Right cardiac atrium (tissue), 5 donors: ENCODE measurements around the gene LETM1. TPM values are rescaled to one million over a fixed set of nuclear protein-coding genes. Genes with fewer than 3 reads are reported as not detected.

Source experiments
- ATAC-seq, 2 donors: fragments of 200-7000 bp; cut with Tn5 transposase; one replicate each; pipeline versions ENCODE4 v1.8.0 to v1.9.1; 2020; ENCODE audit warnings: moderate library complexity in 2 of 2, mild to moderate bottlenecking in 1 of 2
- DNase-seq, 3 donors: peaks; one replicate each; pipeline ENCODE4 v3.0.0-alpha.2; 2020
- H3K27ac ChIP-seq: one replicate; pipeline ENCODE4 v1.5.1; 2013; ENCODE audit warnings: mild to moderate bottlenecking, low read length, control low read depth, moderate library complexity
- H3K27me3 ChIP-seq: one replicate; pipeline ENCODE4 v1.6.1; 2013; ENCODE audit not compliant: control insufficient read depth, insufficient read depth
- H3K4me1 ChIP-seq: one replicate; pipeline ENCODE4 v1.6.1; 2013; ENCODE audit warnings: low read length; ENCODE audit not compliant: control insufficient read depth, insufficient read depth
- H3K4me3 ChIP-seq: one replicate; pipeline ENCODE4 v1.5.1; 2013; ENCODE audit warnings: low read length, control low read depth
- H3K9me3 ChIP-seq: one replicate; pipeline ENCODE4 v1.6.1; 2013; ENCODE audit warnings: low read length; ENCODE audit not compliant: control insufficient read depth
- WGBS: extraction: QIAGEN DNeasy Blood & Tissue Kit; methylation state at CpG from one replicate; pipeline ENCODE4 v1.1.7; 2013; 5-methylcytosine and 5-hydroxymethylcytosine counted together
- intact Hi-C, 4 donors: fragments of 100-400 bp; cut with DNase I; formaldehyde crosslinking; loops; one replicate each; pipeline versions ENCODE4 v1.11.0 to v1.14.0; 2022 to 2023
- polyA plus RNA-seq: library from polyadenylated mRNA; stranded (reverse); fragments of 200-250 nt; gene quantifications from one replicate; pipeline ENCODE4 v1.2.3, GENCODE V29; 2013
- total RNA-seq, 4 donors: library from RNA; stranded (reverse); fragmentation: NEBNext Ultra II Directional; extraction: Animal tissue kit (Norgen Biotek cat#: 25700); gene quantifications; one replicate each; pipeline ENCODE4 v1.2.1, GENCODE V29; 2021
- donor health status: healthy with polysubstance abuse.
- donor health status: DM: no; HTN: yes; CAD: no.
- donor health status: DM: no; HTN: no; CAD: no.
- donor health status: DM: no; HTN: yes; CAD: no; lungs with severe emphysema.
- donor health status: DM: yes; HTN: yes; CAD: no.

LETM1 gene
- total and polyA plus RNA-seq, 5 donors = 19.3 to 41.7 (median 37.7) TPM

DNA sequence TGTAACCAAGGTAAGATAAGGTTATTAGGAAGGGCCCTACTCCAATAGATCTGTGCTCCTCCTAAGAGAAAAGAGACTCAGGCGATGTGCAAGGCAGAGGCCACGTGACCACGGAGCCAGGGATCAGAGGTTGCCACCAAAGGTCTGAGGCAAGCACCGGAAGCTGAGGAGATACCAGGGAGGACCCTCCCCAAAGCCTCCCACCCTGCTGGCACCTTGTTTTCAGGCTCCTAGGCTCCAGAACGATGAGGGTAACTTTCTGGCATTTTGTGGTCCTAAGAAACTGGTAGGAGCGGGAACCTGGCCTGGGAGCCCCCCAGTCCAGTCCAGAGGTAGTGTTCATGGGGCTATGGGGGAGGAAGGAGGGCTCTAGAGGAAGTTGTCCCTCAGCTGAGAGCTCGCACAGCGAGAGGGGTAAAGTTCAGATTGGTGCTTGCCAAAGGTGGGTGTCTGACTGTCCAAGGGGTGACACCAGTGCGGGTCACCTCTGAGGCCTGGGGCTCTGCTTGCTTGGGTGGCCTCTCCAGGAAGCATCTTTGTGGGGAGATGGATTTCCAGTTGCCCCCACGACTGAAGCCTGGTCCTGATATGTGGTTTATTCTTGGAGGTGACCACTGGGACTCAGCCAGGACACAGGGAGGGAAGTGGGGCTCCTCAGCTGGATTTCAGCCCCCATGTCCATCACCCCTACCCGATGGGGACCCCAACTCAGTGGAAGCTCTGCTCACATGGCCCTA is 7.5 kb upstream of the LETM1 start:
- no peak for ATAC-seq
- Histone ChIP-seq H3K9me3 (no peaks in the 10 kb centered on the region), H3K27ac (no peak overlapping the region), H3K27me3 (no peaks in the 10 kb centered on the region), H3K4me1 (no peaks in the 10 kb centered on the region), H3K4me3 (no peak overlapping the region)
- 86% methylated on average over 11 of the region's 11 CpGs for WGBS
- no peak for DNase-seq
- intact Hi-C loops = no loop called here

DNA sequence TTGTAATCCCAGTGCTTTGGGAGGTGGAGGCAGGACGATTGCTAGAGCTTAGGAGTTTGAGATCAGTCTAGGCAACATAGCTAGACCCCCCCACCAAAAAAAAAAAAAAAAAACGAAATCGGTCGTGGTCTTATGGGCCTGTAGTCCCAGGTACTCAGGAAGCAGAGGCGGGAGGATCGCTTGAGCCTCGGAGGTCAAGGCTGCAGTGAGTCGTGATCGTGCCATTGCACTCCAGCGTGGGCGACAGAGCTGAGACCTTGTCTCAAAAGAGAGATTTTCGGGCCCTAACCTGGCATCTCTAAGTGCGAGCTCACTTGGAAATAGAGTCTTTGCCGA is 7.0 kb upstream of the LETM1 start:
- WGBS = 77% methylated on average over 14 of the region's 14 CpGs

DNA sequence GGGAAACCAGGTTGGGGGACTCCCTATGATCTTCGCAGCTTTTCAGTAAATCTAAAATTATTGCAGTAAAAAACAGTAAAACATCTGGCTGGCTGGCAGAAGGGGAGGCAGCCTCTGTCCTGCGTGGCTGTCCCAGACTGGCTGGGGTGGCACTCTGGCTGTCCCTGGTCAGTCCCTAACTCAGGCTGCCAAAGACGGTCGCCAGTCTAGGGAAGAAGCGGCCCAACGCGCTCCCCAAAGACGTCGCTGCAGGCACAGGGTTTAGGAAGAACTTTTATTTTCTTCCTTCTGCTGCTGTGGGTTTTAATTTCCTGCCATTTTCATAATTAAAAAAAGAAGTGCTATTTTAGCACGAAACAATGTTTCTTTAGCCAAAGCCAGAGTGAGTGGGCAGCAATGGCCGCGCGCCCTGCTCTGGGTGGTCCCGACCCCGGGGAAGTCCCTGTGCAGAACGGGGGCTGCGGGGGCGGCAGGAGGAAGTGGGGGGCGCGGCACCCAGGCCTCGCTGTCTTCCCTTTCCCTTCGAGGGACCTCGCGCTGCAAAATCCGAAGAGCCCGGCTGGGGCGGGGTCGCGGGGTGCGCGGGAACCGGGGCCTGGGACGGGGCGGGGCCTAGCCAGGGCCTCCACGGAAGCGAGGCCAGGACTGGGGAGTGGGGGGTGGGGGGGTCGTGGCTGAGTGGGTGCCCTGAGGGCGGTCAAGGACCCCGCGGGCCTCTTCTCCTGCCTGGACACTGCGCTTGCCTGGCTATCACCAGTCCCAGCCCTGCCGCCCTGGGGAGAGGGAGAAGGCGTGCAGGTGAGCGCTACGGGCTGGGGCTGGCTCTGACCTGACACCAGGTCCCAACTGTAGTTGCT is 6.3 kb upstream of the LETM1 start:
- no peak for ATAC-seq
- Histone ChIP-seq H3K4me1 (peaks cover 3% of the 10 kb centered on the region), H3K9me3 (no peaks in the 10 kb centered on the region), H3K4me3 (no peak overlapping the region), H3K27me3 (no peaks in the 10 kb centered on the region), H3K27ac (no peak overlapping the region)
- intact Hi-C loops = no loop called here
- DNase-seq = peak in 1 of 3 donors; percentile 49
- 26% methylated on average over 45 of the region's 45 CpGs for WGBS

More for the DNA sequence above, 7.0 kb upstream of the LETM1 start:
- intact Hi-C loops = no loop called here
- ATAC-seq (no peak), DNase-seq (no peak)
- H3K27ac ChIP-seq = no peak overlapping the region
- H3K27me3 ChIP-seq = no peaks in the 10 kb centered on the region
- no peaks in the 10 kb centered on the region for H3K4me1 ChIP-seq
- H3K9me3 ChIP-seq = no peaks in the 10 kb centered on the region
- no peak overlapping the region for H3K4me3 ChIP-seq

GRCh38 chr4:1859389-1859753 is 3.4 kb upstream of the LETM1 start:
- no peaks in the 10 kb centered on the region for H3K27me3 ChIP-seq
- ATAC-seq (no peak), DNase-seq (no peak)
- no peak overlapping the region for H3K4me3 ChIP-seq
- no peaks in the 10 kb centered on the region for H3K9me3 ChIP-seq
- intact Hi-C loops = no loop called here
- WGBS = 78% methylated on average over 1 of the region's 1 CpG
- no peak overlapping the region for H3K27ac ChIP-seq
- H3K4me1 ChIP-seq = peaks cover 5% of the 10 kb centered on the region

GRCh38 chr4:1857931-1858330 is 2.0 kb upstream of the LETM1 start:
- DNase-seq = no peak
- Histone ChIP-seq H3K4me1 (peaks cover 5% of the 10 kb centered on the region), H3K27ac (no peak overlapping the region), H3K4me3 (no peak overlapping the region), H3K27me3 (no peaks in the 10 kb centered on the region), H3K9me3 (no peaks in the 10 kb centered on the region)
- intact Hi-C loops = no loop called here
- WGBS = 85% methylated on average over 5 of the region's 5 CpGs
- no peak for ATAC-seq

- intact Hi-C loops = no loop called here
- peaks cover 6% of the 10 kb centered on the region for H3K4me1 ChIP-seq
- H3K27ac ChIP-seq = peak overlapping the region; percentile 21
- no peaks in the 10 kb centered on the region for H3K9me3 ChIP-seq
- ATAC-seq (peak; percentile 32 to 34), DNase-seq (peak; percentile 55 to 80 (median 79))
- H3K4me3 ChIP-seq = peak overlapping the region; percentile 58
- H3K27me3 ChIP-seq = no peaks in the 10 kb centered on the region
- 21% methylated on average over 32 of the region's 32 CpGs for WGBS
Observed at GRCh38 chr4:1856943-1857699, 1.2 kb upstream of the LETM1 start.

DNA sequence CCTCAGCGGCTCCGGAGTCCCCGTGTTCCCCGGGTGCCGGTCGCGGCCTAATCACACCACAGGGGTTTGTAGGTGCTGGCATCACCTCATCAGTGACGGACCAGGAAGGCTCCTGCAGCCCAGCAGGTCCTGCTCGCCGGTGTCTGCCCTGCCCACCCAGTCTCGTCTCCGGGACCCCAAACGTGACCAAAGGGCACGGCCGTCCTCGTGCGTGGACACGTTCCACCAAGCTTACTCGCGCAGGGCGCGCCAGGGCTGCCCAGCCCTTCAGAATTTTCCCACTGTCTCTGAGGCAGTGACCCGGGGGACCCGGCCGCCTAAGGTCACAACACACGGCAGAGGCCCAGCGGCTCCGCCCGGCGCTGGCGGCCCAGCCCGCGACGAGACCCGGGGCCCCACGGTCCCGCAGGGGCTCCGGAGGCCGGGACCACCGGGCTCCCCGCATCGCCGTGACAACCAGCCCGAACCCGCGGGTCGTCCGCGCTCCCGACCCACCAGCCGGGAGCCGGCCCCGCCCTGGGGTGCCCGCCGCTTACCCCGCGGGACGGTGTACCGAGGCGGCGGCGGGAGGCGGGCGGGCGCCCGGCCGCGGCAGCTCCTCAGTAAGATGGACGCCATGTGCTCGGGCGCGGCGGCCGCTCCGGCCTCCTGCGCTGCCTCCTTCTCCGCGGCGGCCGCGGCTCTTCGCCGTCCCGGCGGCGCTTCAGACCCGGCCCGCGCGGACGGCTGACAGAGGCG is 454 bp downstream of the LETM1 start:
- Histone ChIP-seq H3K9me3 (no peaks in the 10 kb centered on the region), H3K4me1 (peaks cover 7% of the 10 kb centered on the region), H3K4me3 (peak overlapping the region; percentile 58), H3K27me3 (no peaks in the 10 kb centered on the region), H3K27ac (peak overlapping the region; percentile 47)
- intact Hi-C loops = no loop called here
- ATAC-seq (peak; percentile 1 to 3), DNase-seq (peak; percentile 57 to 77 (median 77))
- WGBS = under 1% methylated on average over 92 of the region's 92 CpGs

DNA sequence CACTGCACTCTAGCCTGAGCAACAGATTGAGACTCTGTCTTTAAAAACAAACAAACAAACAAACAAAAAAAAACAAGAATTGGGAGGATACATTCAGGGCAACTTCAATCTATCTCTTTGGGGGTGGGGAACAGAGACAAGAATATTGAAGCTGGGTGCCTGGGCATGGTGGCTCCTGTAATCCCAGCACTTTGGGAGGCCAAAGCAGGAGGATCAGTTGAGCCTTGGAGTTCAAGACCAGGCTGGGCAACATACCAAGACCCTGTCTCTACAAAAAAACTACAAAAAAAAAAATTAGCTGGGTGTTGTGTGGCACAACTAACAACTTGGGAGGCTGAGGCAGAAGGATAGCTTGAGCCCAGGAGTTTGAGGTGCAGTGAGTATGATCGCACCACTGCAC is 1.2 kb downstream of the LETM1 start:
- WGBS = 69% methylated on average over 1 of the region's 1 CpG
- Histone ChIP-seq H3K4me1 (peaks cover 7% of the 10 kb centered on the region), H3K4me3 (peak overlapping the region; percentile 58), H3K27ac (peak overlapping the region; percentile 29), H3K27me3 (no peaks in the 10 kb centered on the region), H3K9me3 (no peaks in the 10 kb centered on the region)
- intact Hi-C loops = no loop called here
- DNase-seq (no peak), ATAC-seq (no peak)

DNA sequence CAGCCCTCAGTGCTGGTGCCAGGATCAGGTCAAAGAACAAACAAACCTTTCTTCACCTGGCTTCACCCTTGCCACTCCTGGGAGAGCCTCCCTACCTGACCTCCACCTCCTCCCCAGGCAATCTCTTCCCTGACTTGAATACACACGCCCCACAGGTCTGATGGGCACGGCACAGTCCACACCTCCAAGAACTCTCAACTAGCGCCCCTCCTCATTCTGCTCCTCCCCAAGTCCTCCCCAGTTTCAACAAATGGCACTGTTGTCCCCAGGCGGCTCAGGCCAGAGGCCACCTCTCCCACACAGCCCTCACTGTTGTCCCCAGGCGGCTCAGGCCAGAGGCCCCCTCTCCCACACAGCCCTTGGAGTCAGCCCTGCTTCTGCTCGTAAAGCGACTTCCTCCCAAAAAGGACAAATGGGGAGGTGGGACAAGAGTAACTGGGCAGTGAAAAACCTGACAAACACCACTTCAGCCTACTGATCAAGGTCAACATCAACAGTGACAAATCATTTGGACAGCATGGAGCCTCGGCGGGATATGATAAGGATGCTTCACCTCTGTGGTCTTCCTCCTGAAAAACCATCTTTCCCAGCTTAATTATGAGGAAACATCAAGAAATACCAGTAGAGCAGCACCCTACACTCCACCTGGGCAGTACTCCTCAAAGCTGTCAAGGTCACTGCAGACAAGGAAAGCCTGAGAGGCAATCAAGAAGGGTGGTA is 2.9 kb downstream of the LETM1 start:
- H3K9me3 ChIP-seq = no peaks in the 10 kb centered on the region
- no peak overlapping the region for H3K27ac ChIP-seq
- 84% methylated on average over 9 of the region's 9 CpGs for WGBS
- ATAC-seq = no peak
- no peak overlapping the region for H3K4me3 ChIP-seq
- no peaks in the 10 kb centered on the region for H3K27me3 ChIP-seq
- no peak for DNase-seq
- intact Hi-C loops = no loop called here
- peaks cover 7% of the 10 kb centered on the region for H3K4me1 ChIP-seq
